Measurements from ENCODE around the gene FAM114A1. TPM values are rescaled to one million over a fixed set of nuclear protein-coding genes. Genes with fewer than 3 reads are reported as not detected.
"Not testable (repeated sequence)": the region's sequence is repeated elsewhere in the genome, so short reads cannot be mapped to it uniquely, and the experiment has no call there.

FAM114A1 gene
- total RNA-seq, 1 donor from 2014 or later = 27.0 TPM

GRCh38 chr4:38905652-38906385 is 38.2 kb downstream of the FAM114A1 start:
- no peaks in the 10 kb centered on the region for H3K4me1 Mint-ChIP-seq (ENCODE audit: unreplicated experiment)
- no peak overlapping the region for H3K27ac Mint-ChIP-seq (ENCODE audit: unreplicated experiment)
- H3K27me3 Mint-ChIP-seq (ENCODE audit: unreplicated experiment) = peaks cover 3% of the 10 kb centered on the region
- TF ChIP-seq CTCF (IDR thresholded peaks at IDR 0.05; ENCODE audit: unreplicated experiment) = no peak
- no peak for DNase-seq (ENCODE audit: low spot score)
- H3K4me3 Mint-ChIP-seq (ENCODE audit: unreplicated experiment) = no peak overlapping the region
- H3K9me3 Mint-ChIP-seq (ENCODE audit: unreplicated experiment) = no peaks in the 10 kb centered on the region
- peaks cover 15% of the 10 kb centered on the region for H3K36me3 Mint-ChIP-seq (ENCODE audit: low read depth, unreplicated experiment)

- no peak for TF ChIP-seq CTCF (IDR thresholded peaks at IDR 0.05; ENCODE audit: unreplicated experiment)
- Mint-ChIP-seq H3K9me3 (ENCODE audit: unreplicated experiment) (no peaks in the 10 kb centered on the region), H3K27ac (ENCODE audit: unreplicated experiment) (no peak overlapping the region), H3K36me3 (ENCODE audit: low read depth, unreplicated experiment) (peaks cover 19% of the 10 kb centered on the region), H3K27me3 (ENCODE audit: unreplicated experiment) (peaks cover 3% of the 10 kb centered on the region), H3K4me1 (ENCODE audit: unreplicated experiment) (peaks cover 2% of the 10 kb centered on the region), H3K4me3 (ENCODE audit: unreplicated experiment) (no peak overlapping the region)
- DNase-seq (ENCODE audit: low spot score) = no peak
Measured at GRCh38 chr4:38907696-38908270, 40.2 kb downstream of the FAM114A1 start.

GRCh38 chr4:38909015-38909414 is 41.4 kb downstream of the FAM114A1 start:
- H3K4me1 Mint-ChIP-seq (ENCODE audit: unreplicated experiment) = peaks cover 2% of the 10 kb centered on the region
- no peaks in the 10 kb centered on the region for H3K9me3 Mint-ChIP-seq (ENCODE audit: unreplicated experiment)
- no peak for TF ChIP-seq CTCF (IDR thresholded peaks at IDR 0.05; ENCODE audit: unreplicated experiment)
- H3K4me3 Mint-ChIP-seq (ENCODE audit: unreplicated experiment) = no peak overlapping the region
- no peak for DNase-seq (ENCODE audit: low spot score)
- no peak overlapping the region for H3K27ac Mint-ChIP-seq (ENCODE audit: unreplicated experiment)
- H3K27me3 Mint-ChIP-seq (ENCODE audit: unreplicated experiment) = peaks cover 3% of the 10 kb centered on the region
- peaks cover 19% of the 10 kb centered on the region for H3K36me3 Mint-ChIP-seq (ENCODE audit: low read depth, unreplicated experiment)

GRCh38 chr4:38911257-38911656 is 43.7 kb downstream of the FAM114A1 start:
- Mint-ChIP-seq H3K36me3 (ENCODE audit: low read depth, unreplicated experiment) (peaks cover 30% of the 10 kb centered on the region), H3K9me3 (ENCODE audit: unreplicated experiment) (no peaks in the 10 kb centered on the region), H3K4me3 (ENCODE audit: unreplicated experiment) (no peak overlapping the region), H3K27ac (ENCODE audit: unreplicated experiment) (no peak overlapping the region), H3K27me3 (ENCODE audit: unreplicated experiment) (peaks cover 2% of the 10 kb centered on the region), H3K4me1 (ENCODE audit: unreplicated experiment) (peaks cover 2% of the 10 kb centered on the region)
- DNase-seq (ENCODE audit: low spot score) = no peak
- TF ChIP-seq CTCF (IDR thresholded peaks at IDR 0.05; ENCODE audit: unreplicated experiment) = no peak

- H3K27ac Mint-ChIP-seq (ENCODE audit: unreplicated experiment) = no peak overlapping the region
- H3K9me3 Mint-ChIP-seq (ENCODE audit: unreplicated experiment) = no peaks in the 10 kb centered on the region
- H3K4me3 Mint-ChIP-seq (ENCODE audit: unreplicated experiment) = no peak overlapping the region
- H3K27me3 Mint-ChIP-seq (ENCODE audit: unreplicated experiment) = peaks cover 2% of the 10 kb centered on the region
- TF ChIP-seq CTCF (IDR thresholded peaks at IDR 0.05; ENCODE audit: unreplicated experiment) = no peak
- no peak for DNase-seq (ENCODE audit: low spot score)
- H3K36me3 Mint-ChIP-seq (ENCODE audit: low read depth, unreplicated experiment) = peaks cover 27% of the 10 kb centered on the region
- H3K4me1 Mint-ChIP-seq (ENCODE audit: unreplicated experiment) = peaks cover 2% of the 10 kb centered on the region
Measured at GRCh38 chr4:38914854-38915253, 47.2 kb downstream of the FAM114A1 start.

- not testable (repeated sequence) for H3K4me1 Mint-ChIP-seq (ENCODE audit: unreplicated experiment); H3K9me3 Mint-ChIP-seq (ENCODE audit: unreplicated experiment); H3K27ac Mint-ChIP-seq (ENCODE audit: unreplicated experiment); DNase-seq (ENCODE audit: low spot score); H3K27me3 Mint-ChIP-seq (ENCODE audit: unreplicated experiment)
- peak overlapping the region; percentile 42 for H3K4me3 Mint-ChIP-seq (ENCODE audit: unreplicated experiment)
- peaks cover 16% of the 10 kb centered on the region for H3K36me3 Mint-ChIP-seq (ENCODE audit: low read depth, unreplicated experiment)
Measured at GRCh38 chr4:38916267-38916666, 48.7 kb downstream of the FAM114A1 start.
